Measurements from ENCODE around the gene RAB6C. TPM values are rescaled to one million over a fixed set of nuclear protein-coding genes. Genes with fewer than 3 reads are reported as not detected.
"Not testable (repeated sequence)": the region's sequence is repeated elsewhere in the genome, so short reads cannot be mapped to it uniquely, and the experiment has no call there.

Gene RAB6C
- total RNA-seq: 0.16 TPM
- long read RNA-seq: 0 reads

- ATAC-seq: peak; percentile 90
- DNase-seq (ENCODE audit: missing footprints): peak; percentile 71
- intact Hi-C loops (cut with DNase I): not testable (repeated sequence)
Measured at GRCh38 chr2:129979629-129980155, at the start of gene RAB6C. RAB6C (plus strand) TSS chr2:129979666; CDS start chr2:129980116, 450 bp downstream.

- intact Hi-C loops (cut with DNase I): no loop called here
- DNase-seq (ENCODE audit: missing footprints) (peak; percentile 40), ATAC-seq (peak; percentile 53)
Measured at GRCh38 chr2:129930451-129930850, 49.0 kb upstream of the RAB6C start.

GRCh38 chr2:129933387-129933786 lies 46.1 kb upstream of the RAB6C start:
- intact Hi-C loops (cut with DNase I); DNase-seq (ENCODE audit: missing footprints); ATAC-seq: not testable (repeated sequence)

- ATAC-seq (no peak), DNase-seq (ENCODE audit: missing footprints) (no peak)
- intact Hi-C loops (cut with DNase I): no loop called here
Measured at GRCh38 chr2:129934044-129934822, 45.2 kb upstream of the RAB6C start.

GRCh38 chr2:129935118-129935517 lies 44.3 kb upstream of the RAB6C start:
- ATAC-seq (no peak), DNase-seq (ENCODE audit: missing footprints) (no peak)
- intact Hi-C loops (cut with DNase I): no loop called here

GRCh38 chr2:129936334-129936934 lies 43.0 kb upstream of the RAB6C start:
- DNase-seq (ENCODE audit: missing footprints): no peak
- intact Hi-C loops (cut with DNase I): no loop called here
- ATAC-seq: no peak

GRCh38 chr2:129938850-129939471 lies 40.5 kb upstream of the RAB6C start:
- ATAC-seq; DNase-seq (ENCODE audit: missing footprints); intact Hi-C loops (cut with DNase I): not testable (repeated sequence)

- intact Hi-C loops (cut with DNase I); DNase-seq (ENCODE audit: missing footprints); ATAC-seq: not testable (repeated sequence)
Measured at GRCh38 chr2:129943456-129943855, 36.0 kb upstream of the RAB6C start.

- DNase-seq (ENCODE audit: missing footprints) (no peak), ATAC-seq (no peak)
- intact Hi-C loops (cut with DNase I): no loop called here
Measured at GRCh38 chr2:129945557-129945956, 33.9 kb upstream of the RAB6C start.

- DNase-seq (ENCODE audit: missing footprints); ATAC-seq; intact Hi-C loops (cut with DNase I): not testable (repeated sequence)
Measured at GRCh38 chr2:129947712-129948111, 31.8 kb upstream of the RAB6C start.

GRCh38 chr2:129956171-129956570 lies 23.3 kb upstream of the RAB6C start:
- DNase-seq (ENCODE audit: missing footprints); ATAC-seq; intact Hi-C loops (cut with DNase I): not testable (repeated sequence)

- no peak for ATAC-seq
- DNase-seq (ENCODE audit: missing footprints): no peak
- intact Hi-C loops (cut with DNase I): no loop called here
Measured at GRCh38 chr2:129957891-129958290, 21.6 kb upstream of the RAB6C start.

- ATAC-seq; intact Hi-C loops (cut with DNase I): not testable (repeated sequence)
Measured at GRCh38 chr2:129958736-129959135, 20.7 kb upstream of the RAB6C start.

GRCh38 chr2:129968605-129969004 lies 10.9 kb upstream of the RAB6C start:
- DNase-seq (ENCODE audit: missing footprints); intact Hi-C loops (cut with DNase I); ATAC-seq: not testable (repeated sequence)

More at GRCh38 chr2:129958736-129959135, 20.7 kb upstream of the RAB6C start:
- not testable (repeated sequence) for DNase-seq (ENCODE audit: missing footprints)

GRCh38 chr2:129975016-129975774 lies 4.3 kb upstream of the RAB6C start:
- ATAC-seq (no peak), DNase-seq (ENCODE audit: missing footprints) (no peak)
- intact Hi-C loops (cut with DNase I): no loop called here

GRCh38 chr2:129976969-129977368 lies 2.5 kb upstream of the RAB6C start:
- DNase-seq (ENCODE audit: missing footprints); ATAC-seq; intact Hi-C loops (cut with DNase I): not testable (repeated sequence)

- intact Hi-C loops (cut with DNase I): no loop called here
- ATAC-seq (no peak), DNase-seq (ENCODE audit: missing footprints) (no peak)
Measured at GRCh38 chr2:129977986-129978385, 1.5 kb upstream of the RAB6C start.

GRCh38 chr2:129980246-129980645 lies 780 bp downstream of the RAB6C start:
- intact Hi-C loops (cut with DNase I); DNase-seq (ENCODE audit: missing footprints): not testable (repeated sequence)
- ATAC-seq: peak; percentile 33
